Calu3 (cell line): Measurements from ENCODE around the gene TSPOAP1. TPM values are rescaled to one million over a fixed set of nuclear protein-coding genes. Genes with fewer than 3 reads are reported as not detected.

ENCODE experiments used
- BruUV-seq: library from RNA; stranded (reverse); fragments of 400-500 nt; replicated peaks from 2 replicates; lab custom pipeline; 2021; lab: Mats Ljungman, UMichigan
- CTCF ChIA-PET: fragments of 300-600 bp; sonication (Branson Sonifier 250); formaldehyde crosslinking; loops from one replicate; lab custom pipeline; 2022; ENCODE audit warnings: antibody characterized with exemption; lab: Charles Lee
- DNase-seq: peaks from one replicate; pipeline ENCODE4 v3.0.0; 2022
- H3K27ac Mint-ChIP-seq: one replicate; pipeline ENCODE4 v1.8.0; 2022; ENCODE audit warnings: mixed read lengths; ENCODE audit not compliant: unreplicated experiment
- H3K27me3 Mint-ChIP-seq: one replicate; pipeline ENCODE4 v1.8.0; 2022; ENCODE audit warnings: mixed read lengths; ENCODE audit not compliant: unreplicated experiment
- H3K36me3 Mint-ChIP-seq: one replicate; pipeline ENCODE4 v1.8.0; 2022; ENCODE audit warnings: mild to moderate bottlenecking, moderate library complexity, mixed read lengths; ENCODE audit not compliant: insufficient read depth, unreplicated experiment
- H3K4me1 Mint-ChIP-seq: one replicate; pipeline ENCODE4 v1.8.0; 2022; ENCODE audit warnings: mild to moderate bottlenecking, low read depth, mixed read lengths; ENCODE audit not compliant: unreplicated experiment
- H3K4me3 Mint-ChIP-seq: one replicate; pipeline ENCODE4 v1.8.0; 2022; ENCODE audit warnings: mild to moderate bottlenecking, low read depth, moderate library complexity, mixed read lengths; ENCODE audit not compliant: unreplicated experiment
- H3K9me3 Mint-ChIP-seq: one replicate; pipeline ENCODE4 v1.8.0; 2022; ENCODE audit warnings: low read depth, mixed read lengths; ENCODE audit not compliant: unreplicated experiment
- intact Hi-C: fragments of 100-400 bp; cut with micrococcal nuclease; formaldehyde crosslinking; loops from one replicate; pipeline ENCODE4 v1.10.0; 2022; ENCODE audit not compliant: unreplicated experiment
- total RNA-seq: library from RNA; stranded (reverse); gene quantifications from 2 replicates; pipeline ENCODE4 v1.2.3, GENCODE V29; 2022
- TF ChIP-seq, protein P1 (sequence below): fragments of 200-600 bp; IDR thresholded peaks from one replicate; pipeline ENCODE4 v1.8.0; 2022; ENCODE audit warnings: antibody characterized with exemption; ENCODE audit not compliant: unreplicated experiment

TSPOAP1 gene
- total RNA-seq, 1 experiment from 2014 or later, result not detected

DNA sequence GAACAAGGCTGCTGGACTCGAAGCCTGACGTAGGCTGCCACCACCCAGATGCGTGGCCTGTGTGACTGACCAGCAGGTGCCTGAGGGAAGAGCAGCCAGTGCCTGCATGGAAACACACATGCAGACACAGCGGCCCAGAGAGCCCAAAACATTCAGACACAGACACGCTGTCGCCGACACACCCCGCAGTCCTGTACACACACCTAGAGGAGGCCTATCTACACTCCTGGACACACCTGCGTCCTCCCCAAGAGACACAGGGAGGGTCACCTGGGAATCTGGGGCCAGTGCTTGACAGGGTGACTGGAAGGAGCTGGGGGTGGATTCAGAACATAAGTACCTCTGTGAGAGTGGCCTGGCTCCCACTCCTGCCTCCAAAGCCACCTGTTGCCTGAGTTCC lies 6.1 kb upstream of the TSPOAP1 start:
- BruUV-seq, result no TSS peak
- Mint-ChIP-seq H3K4me3 (no peak overlapping the region), H3K9me3 (no peaks in the 10 kb centered on the region), H3K27ac (no peak overlapping the region), H3K4me1 (peaks cover 9% of the 10 kb centered on the region), H3K27me3 (no peaks in the 10 kb centered on the region), H3K36me3 (peaks cover 4% of the 10 kb centered on the region)
- CTCF ChIA-PET, result no interaction called here
- TF ChIP-seq, protein P1, sequence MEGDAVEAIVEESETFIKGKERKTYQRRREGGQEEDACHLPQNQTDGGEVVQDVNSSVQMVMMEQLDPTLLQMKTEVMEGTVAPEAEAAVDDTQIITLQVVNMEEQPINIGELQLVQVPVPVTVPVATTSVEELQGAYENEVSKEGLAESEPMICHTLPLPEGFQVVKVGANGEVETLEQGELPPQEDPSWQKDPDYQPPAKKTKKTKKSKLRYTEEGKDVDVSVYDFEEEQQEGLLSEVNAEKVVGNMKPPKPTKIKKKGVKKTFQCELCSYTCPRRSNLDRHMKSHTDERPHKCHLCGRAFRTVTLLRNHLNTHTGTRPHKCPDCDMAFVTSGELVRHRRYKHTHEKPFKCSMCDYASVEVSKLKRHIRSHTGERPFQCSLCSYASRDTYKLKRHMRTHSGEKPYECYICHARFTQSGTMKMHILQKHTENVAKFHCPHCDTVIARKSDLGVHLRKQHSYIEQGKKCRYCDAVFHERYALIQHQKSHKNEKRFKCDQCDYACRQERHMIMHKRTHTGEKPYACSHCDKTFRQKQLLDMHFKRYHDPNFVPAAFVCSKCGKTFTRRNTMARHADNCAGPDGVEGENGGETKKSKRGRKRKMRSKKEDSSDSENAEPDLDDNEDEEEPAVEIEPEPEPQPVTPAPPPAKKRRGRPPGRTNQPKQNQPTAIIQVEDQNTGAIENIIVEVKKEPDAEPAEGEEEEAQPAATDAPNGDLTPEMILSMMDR, result no peak
- no peak for DNase-seq
- intact Hi-C loops, result no loop called here

DNA sequence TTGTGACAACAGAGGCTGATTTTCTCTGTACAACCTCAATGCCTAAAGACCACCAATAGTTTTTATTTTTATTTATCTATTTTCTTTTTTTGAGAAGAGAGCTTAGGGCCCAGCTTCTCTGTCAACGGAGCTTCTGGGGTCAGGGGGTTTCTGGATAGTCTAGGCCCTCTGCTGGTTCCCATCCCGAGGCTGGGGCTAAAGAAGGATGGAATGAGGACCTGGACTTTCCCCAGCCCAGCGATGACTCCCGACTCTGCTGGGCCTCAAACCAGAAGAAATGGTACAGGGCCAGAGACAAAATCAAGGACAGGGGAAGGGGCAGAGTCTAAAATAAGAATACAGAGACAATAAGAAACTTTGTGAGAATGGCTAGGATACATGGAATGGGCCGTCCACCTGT lies 5.7 kb upstream of the TSPOAP1 start:
- BruUV-seq, result no TSS peak
- Mint-ChIP-seq H3K4me3 (no peak overlapping the region), H3K36me3 (peaks cover 4% of the 10 kb centered on the region), H3K27ac (no peak overlapping the region), H3K4me1 (peaks cover 9% of the 10 kb centered on the region), H3K9me3 (no peaks in the 10 kb centered on the region), H3K27me3 (peaks cover 4% of the 10 kb centered on the region)
- no peak for DNase-seq
- CTCF ChIA-PET, result no interaction called here
- intact Hi-C loops, result no loop called here
- TF ChIP-seq, protein P1, result no peak

- no peak overlapping the region for H3K4me3 Mint-ChIP-seq
- intact Hi-C loops, result no loop called here
- H3K4me1 Mint-ChIP-seq, result peaks cover 9% of the 10 kb centered on the region
- CTCF ChIA-PET, result no interaction called here
- H3K27ac Mint-ChIP-seq, result no peak overlapping the region
- peaks cover 4% of the 10 kb centered on the region for H3K36me3 Mint-ChIP-seq
- BruUV-seq, result no TSS peak
- TF ChIP-seq, protein P1, result no peak
- DNase-seq, result no peak
- peaks cover 9% of the 10 kb centered on the region for H3K27me3 Mint-ChIP-seq
- no peaks in the 10 kb centered on the region for H3K9me3 Mint-ChIP-seq
Measured at GRCh38 chr17:58333736-58334207, 5.2 kb upstream of the TSPOAP1 start.

DNA sequence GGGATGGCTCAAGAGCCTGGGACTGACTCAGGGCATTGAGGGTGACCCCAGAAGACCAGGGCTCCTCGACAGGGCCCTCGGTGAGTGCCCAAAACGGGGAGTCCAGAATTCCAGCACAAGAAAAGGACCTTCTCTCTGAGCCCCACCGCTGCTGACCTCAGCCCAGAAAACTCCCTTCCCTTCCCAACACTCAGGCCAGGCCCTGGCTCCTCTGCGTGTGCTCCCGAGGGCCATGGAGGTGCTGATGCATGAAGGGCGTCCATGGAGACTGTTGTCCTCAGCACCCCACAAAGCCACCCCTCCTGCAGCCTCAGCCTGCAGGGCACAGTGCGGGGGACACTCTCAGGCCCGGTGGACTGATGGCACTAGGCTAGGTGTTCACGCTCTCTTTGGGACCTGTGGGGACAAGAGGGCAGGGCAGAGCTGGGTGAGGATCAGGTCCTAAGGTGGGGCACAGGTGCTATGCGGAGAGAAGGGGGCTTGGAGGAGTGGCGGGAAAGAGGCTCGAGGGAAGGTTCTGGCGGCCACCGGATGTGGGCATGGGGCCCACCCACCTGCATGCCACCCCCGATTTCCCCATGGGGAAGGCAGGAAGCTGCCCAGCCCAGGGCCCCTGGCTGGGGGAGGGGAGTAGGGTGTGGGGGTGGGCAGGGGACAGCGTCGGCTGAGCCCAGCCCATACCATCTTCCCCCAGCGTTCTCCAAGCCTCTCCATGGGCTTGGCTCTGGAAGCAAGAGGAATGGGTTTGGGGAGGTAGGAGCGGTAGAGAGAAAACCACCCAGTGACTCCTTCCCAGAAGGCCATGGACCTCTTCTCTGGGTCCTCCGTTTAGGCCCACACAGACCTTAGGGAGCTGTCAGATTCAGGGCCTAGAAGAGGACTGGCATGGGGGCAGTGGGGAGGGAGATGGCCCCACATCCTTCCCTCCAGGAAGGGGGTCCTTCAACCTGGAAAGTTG lies 4.5 kb upstream of the TSPOAP1 start:
- peaks cover 9% of the 10 kb centered on the region for H3K4me1 Mint-ChIP-seq
- H3K4me3 Mint-ChIP-seq, result no peak overlapping the region
- DNase-seq, result no peak
- TF ChIP-seq, protein P1, result no peak
- no peaks in the 10 kb centered on the region for H3K9me3 Mint-ChIP-seq
- intact Hi-C loops, result no loop called here
- peaks cover 16% of the 10 kb centered on the region for H3K27me3 Mint-ChIP-seq
- no TSS peak for BruUV-seq
- H3K27ac Mint-ChIP-seq, result no peak overlapping the region
- H3K36me3 Mint-ChIP-seq, result peaks cover 4% of the 10 kb centered on the region
- CTCF ChIA-PET, result no interaction called here
